C4-2B (cell line): ENCODE data around the gene CACNB4.

Experiments
- ZFX ChIP-seq: fragments of 450-650 bp; IDR thresholded peaks from 2 replicates; pipeline ENCODE4 v1.6.1; 2017
- TF ChIP-seq, protein P1 (sequence below): fragments of 450-650 bp; conservative IDR thresholded peaks from 2 replicates; pipeline ENCODE4 v1.5.1; 2017; ENCODE audit warnings: mild to moderate bottlenecking

DNA sequence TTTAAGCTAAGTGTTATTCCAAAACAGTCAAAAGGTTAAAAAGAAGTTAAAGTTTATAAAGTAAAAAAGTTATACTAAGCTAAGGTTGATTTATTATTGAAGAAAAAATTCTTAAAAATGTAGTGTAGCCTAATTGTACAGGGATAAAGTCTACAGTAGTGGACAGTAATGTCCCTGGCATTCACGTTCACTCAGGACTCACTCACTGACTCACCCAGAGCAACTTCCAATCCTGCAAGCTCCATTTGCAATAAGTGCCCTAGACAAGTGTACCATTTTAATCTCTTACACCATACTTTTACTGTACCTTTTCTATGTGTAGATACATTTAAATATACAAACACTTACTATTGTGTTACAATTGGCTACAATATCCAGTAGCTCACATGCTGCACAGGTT, 86.1 kb downstream of the CACNB4 start:
- TF ChIP-seq, protein P1, sequence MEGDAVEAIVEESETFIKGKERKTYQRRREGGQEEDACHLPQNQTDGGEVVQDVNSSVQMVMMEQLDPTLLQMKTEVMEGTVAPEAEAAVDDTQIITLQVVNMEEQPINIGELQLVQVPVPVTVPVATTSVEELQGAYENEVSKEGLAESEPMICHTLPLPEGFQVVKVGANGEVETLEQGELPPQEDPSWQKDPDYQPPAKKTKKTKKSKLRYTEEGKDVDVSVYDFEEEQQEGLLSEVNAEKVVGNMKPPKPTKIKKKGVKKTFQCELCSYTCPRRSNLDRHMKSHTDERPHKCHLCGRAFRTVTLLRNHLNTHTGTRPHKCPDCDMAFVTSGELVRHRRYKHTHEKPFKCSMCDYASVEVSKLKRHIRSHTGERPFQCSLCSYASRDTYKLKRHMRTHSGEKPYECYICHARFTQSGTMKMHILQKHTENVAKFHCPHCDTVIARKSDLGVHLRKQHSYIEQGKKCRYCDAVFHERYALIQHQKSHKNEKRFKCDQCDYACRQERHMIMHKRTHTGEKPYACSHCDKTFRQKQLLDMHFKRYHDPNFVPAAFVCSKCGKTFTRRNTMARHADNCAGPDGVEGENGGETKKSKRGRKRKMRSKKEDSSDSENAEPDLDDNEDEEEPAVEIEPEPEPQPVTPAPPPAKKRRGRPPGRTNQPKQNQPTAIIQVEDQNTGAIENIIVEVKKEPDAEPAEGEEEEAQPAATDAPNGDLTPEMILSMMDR = no peak
- TF ChIP-seq ZFX = no peak
